ENCODE results near the gene IGF2R.

The IGF2R gene

DNA sequence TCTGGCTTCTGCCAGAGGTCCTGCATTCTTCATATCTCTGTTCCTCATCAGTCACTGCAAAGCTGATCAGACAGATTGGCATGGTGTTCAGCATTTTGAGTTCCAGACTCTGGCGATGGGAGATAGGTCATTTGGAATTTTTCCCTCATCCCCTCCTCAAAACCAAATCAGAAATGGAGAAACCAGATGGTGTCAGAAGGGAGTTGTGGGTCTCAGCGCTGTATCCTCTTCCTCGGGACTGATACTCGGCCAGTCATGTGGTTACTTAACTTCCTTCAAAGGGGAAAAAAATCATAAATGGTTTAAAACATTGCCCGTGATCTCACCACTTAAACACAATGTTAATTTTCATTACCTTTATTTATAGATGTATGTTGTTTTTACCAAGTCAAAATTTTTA is 75.8 kb downstream of the IGF2R start:
- DNase-seq (ENCODE audit: low spot score) = no peak

- no peak for DNase-seq (ENCODE audit: low spot score)
Measured at GRCh38 chr6:160048471-160048870, 79.6 kb downstream of the IGF2R start.

DNA sequence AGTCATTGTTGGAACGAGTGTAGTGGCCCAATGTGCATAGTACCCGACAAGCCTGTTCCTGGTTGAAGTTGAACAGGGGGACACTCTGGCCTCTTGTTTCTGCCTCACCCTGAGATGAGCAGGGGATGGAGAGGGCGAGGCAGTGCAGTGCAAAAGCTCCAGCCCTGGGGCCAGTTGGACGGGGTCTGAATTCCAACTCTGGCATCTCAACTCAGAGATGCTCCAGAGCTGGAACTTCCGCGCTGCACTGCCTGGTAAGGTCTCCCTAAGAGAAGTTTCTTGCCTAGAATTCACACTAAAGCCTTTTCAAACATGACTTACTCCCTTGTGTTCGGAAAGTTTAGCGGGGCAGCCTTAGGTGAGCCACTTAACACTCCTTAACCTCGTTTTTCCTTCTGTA is 80.5 kb downstream of the IGF2R start:
- DNase-seq (ENCODE audit: low spot score) = no peak

DNA sequence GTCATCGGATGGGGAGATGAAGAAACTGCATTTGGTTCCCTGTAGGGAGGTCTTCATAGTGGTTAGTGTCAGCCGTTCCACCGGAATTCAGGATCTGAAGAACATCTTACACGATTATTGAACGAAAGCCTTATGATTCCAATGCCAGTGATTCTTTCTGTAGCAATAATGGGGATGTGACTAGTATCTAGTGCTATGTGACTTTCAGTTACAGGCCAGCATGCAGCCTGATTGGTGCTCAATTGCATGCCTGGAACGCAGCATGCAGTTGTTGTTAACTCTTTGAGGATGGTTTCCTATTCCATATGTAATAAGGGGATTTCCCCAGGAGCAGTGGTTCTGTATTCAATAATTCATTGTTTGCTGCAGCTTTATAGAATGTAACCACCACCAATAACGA is 81.1 kb downstream of the IGF2R start:
- DNase-seq (ENCODE audit: low spot score) = no peak

GRCh38 chr6:160051390-160051789 is 82.5 kb downstream of the IGF2R start:
- DNase-seq (ENCODE audit: low spot score) = no peak

- no peak for DNase-seq (ENCODE audit: low spot score)
Measured at GRCh38 chr6:160054271-160054670, 85.4 kb downstream of the IGF2R start.

- DNase-seq (ENCODE audit: low spot score) = no peak
Measured at GRCh38 chr6:160054913-160055312, 86.0 kb downstream of the IGF2R start.

GRCh38 chr6:160055378-160055777 is 86.5 kb downstream of the IGF2R start:
- DNase-seq (ENCODE audit: low spot score) = no peak

DNA sequence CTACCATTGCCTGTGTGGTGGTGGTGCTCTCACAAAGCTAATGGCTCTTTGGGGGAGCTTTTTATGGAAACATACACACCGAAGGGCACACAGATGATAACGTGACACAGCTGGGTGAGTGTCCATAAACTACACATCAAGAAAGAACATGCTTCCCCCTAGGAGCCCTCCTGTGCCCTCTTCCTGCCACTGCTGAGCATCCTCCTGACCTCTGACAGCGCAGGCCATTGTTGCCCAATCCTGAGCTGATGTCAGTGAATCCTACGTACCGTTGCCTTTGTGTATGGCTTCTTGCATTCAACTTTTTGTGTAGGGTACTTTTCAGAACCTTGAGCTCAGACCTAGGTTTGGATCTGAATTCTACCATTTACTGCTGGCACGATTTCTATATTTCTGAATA is 86.9 kb downstream of the IGF2R start:
- DNase-seq (ENCODE audit: low spot score) = no peak

- no peak for DNase-seq (ENCODE audit: low spot score)
Measured at GRCh38 chr6:160057080-160057479, 88.2 kb downstream of the IGF2R start.

GRCh38 chr6:160058603-160059215 is 89.8 kb downstream of the IGF2R start:
- DNase-seq (ENCODE audit: low spot score) = no peak

DNA sequence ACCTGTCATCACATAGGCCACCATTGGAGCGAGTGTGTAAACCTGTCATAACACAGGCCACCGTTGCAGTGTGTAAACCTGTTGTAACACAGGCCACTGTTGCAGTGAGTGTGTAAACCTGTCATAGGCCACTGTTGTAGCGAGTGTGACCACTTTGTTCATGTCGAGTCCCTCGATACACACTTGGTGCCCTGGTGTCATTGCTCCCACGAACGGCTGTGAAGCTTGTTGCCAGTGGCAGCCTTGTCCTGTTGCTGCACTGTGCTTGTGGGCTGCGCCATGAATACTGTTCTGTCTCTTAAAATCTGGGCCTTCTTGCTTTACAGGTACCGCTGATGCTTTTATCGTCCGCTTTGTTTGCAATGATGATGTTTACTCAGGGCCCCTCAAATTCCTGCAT is 91.3 kb downstream of the IGF2R start:
- DNase-seq (ENCODE audit: low spot score) = no peak

GRCh38 chr6:160060920-160061447 is 92.1 kb downstream of the IGF2R start:
- no peak for DNase-seq (ENCODE audit: low spot score)

GRCh38 chr6:160063771-160064413 is 95.0 kb downstream of the IGF2R start:
- no peak for DNase-seq (ENCODE audit: low spot score)

- DNase-seq (ENCODE audit: low spot score) = no peak
Measured at GRCh38 chr6:160065200-160065599, 96.3 kb downstream of the IGF2R start.

GRCh38 chr6:160067564-160067963 is 98.7 kb downstream of the IGF2R start:
- no peak for DNase-seq (ENCODE audit: low spot score)

- DNase-seq (ENCODE audit: low spot score) = no peak
Measured at GRCh38 chr6:160068346-160068745, 99.5 kb downstream of the IGF2R start.

GRCh38 chr6:160069050-160069454 is 100.2 kb downstream of the IGF2R start:
- DNase-seq (ENCODE audit: low spot score) = no peak

- DNase-seq (ENCODE audit: low spot score) = no peak
Measured at GRCh38 chr6:160069459-160069858, 100.6 kb downstream of the IGF2R start.

GRCh38 chr6:160070427-160070826 is 101.5 kb downstream of the IGF2R start:
- DNase-seq (ENCODE audit: low spot score) = no peak

GRCh38 chr6:160070831-160071230 is 101.9 kb downstream of the IGF2R start:
- no peak for DNase-seq (ENCODE audit: low spot score)

DNA sequence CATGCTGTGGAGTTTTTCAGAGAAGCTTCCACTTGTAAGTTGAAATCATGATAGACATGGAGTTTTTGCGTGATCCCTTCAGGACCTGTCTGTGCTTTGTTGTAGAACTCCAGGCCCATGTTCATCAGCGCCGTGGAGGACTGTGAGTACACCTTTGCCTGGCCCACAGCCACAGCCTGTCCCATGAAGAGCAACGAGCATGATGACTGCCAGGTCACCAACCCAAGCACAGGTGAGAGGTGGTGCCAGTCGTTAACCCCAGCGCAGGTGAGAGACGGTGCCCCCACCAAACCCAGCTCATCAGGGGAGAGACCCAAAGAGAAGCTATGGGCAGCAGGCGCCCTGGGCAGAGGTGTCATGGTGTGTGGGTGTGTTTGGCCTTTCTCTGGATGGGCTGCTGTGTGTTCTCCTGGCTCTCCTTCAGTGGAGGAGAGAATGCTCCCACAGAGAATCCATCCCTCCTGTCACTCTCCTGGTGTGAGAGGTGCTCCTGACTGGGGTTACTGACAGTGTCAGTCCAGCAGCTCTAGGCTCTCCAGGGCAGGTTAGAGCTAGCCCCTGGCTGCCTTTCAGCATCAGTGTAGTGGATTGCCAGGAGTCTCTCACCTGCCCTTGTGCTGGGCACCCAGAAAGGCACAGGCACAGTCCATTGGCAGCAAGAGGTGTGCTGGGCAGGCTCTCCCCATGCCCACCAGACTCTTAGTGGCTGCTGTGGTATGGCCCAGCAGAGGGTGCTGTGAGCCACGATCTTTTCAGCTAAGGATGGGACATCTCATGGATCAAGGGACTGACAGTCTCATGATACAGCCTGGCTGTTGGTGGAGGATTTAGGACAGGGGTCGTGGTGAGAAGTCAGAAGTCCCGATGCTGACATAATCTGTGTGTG is 103.2 kb downstream of the IGF2R start:
- DNase-seq (ENCODE audit: low spot score) = no peak

GRCh38 chr6:160073272-160073671 is 104.4 kb downstream of the IGF2R start:
- no peak for DNase-seq (ENCODE audit: low spot score)
